ENCODE measurements around the gene SNX19.
"Not testable (repeated sequence)": the region's sequence is repeated elsewhere in the genome, so short reads cannot be mapped to it uniquely, and the experiment has no call there.

The SNX19 gene, protein sequence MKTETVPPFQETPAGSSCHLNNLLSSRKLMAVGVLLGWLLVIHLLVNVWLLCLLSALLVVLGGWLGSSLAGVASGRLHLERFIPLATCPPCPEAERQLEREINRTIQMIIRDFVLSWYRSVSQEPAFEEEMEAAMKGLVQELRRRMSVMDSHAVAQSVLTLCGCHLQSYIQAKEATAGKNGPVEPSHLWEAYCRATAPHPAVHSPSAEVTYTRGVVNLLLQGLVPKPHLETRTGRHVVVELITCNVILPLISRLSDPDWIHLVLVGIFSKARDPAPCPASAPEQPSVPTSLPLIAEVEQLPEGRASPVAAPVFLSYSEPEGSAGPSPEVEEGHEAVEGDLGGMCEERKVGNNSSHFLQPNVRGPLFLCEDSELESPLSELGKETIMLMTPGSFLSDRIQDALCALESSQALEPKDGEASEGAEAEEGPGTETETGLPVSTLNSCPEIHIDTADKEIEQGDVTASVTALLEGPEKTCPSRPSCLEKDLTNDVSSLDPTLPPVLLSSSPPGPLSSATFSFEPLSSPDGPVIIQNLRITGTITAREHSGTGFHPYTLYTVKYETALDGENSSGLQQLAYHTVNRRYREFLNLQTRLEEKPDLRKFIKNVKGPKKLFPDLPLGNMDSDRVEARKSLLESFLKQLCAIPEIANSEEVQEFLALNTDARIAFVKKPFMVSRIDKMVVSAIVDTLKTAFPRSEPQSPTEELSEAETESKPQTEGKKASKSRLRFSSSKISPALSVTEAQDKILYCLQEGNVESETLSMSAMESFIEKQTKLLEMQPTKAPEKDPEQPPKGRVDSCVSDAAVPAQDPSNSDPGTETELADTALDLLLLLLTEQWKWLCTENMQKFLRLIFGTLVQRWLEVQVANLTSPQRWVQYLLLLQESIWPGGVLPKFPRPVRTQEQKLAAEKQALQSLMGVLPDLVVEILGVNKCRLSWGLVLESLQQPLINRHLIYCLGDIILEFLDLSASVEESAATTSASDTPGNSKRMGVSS

DNA sequence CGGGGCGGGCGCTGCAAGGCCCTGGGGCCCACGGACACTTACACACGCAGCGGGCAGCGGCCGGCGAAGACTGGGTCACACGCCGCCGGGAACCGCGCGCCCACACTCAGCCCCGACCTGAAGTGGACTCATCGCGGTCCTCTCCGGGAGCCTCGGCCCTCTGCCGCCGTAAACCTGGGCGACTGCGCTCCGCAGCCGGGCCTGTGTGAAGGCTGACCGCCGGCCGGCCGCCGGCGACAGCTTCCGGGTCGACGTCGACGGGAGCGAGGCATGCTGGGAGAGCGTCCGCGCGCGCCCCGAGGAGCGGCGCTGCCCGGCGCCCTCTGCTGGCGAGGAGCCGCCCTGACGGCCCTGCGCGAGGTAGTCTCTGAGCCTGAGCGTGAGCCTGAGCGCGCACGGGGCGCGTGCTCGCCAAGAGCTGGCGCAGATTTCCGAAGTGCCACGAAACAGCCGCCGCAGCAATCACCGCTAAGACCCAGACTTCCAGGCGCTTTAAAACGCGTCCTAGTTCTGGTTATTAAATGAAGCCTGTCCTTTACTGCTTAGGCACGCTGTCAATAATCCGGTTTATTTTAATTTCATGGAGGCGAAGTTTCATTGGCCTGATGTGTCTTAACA, at the start of gene SNX19:
Gene SNX19 (minus strand): TSS at position 242 of the 618 bp plus-strand sequence. CDS start 540 bp downstream, outside the sequence.
- peak; percentile 90 for DNase-seq

DNA sequence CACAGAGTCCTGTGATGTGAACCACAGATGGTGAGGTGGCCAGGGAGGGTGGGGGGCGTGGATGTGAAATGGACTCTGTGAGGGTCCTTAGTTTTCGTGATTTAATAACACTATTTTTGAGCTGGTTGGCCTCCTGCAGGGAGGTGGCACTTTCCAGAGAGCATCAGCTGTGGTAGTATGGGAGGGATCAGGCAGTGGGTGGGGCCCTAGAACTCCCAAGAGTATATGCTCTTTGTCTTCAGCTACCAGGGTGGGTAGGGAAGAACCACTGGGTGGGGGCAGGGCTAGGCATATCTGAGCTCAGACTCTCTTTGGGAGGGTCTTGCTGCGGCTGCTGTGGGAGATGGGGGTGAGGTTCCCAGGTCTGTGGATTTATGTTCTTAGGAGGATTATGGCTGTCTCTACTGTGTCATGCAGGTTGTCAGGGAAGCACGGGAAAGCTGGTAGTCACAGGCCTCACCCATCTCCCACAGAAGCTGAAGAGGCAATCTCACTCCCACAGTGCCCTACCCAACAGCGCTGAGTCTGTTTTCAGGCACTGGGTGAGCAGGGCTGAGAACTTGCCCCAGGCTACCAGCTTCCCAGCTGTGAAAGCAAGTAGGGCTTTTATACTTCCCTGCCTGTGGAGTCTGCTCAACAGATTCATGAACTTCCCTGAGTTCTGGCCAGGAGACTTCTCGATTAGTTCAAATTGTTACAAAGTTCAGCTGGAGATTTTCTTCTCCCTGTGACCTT, 47.9 kb upstream of the SNX19 start:
- no peak for DNase-seq

DNA sequence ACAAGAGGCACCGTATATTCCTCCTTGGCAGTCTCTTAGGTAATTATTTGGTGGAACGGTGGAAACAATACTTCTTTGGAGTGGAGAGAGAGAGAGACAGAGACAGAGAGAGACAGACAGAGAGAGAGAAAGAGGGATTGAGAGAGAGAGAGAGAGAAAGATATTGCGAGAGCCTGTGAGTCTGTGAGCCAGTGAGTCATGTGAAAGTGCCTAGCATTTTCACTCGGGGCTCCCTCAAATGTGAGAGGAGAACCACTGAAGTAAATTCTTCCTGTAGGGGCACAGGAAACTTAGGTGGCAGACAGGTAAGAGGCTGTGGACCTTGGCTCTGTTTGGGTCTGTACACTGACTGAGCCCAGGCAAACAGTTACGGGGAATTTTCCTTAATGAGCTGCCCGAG, 31.6 kb upstream of the SNX19 start:
- no peak for DNase-seq

DNA sequence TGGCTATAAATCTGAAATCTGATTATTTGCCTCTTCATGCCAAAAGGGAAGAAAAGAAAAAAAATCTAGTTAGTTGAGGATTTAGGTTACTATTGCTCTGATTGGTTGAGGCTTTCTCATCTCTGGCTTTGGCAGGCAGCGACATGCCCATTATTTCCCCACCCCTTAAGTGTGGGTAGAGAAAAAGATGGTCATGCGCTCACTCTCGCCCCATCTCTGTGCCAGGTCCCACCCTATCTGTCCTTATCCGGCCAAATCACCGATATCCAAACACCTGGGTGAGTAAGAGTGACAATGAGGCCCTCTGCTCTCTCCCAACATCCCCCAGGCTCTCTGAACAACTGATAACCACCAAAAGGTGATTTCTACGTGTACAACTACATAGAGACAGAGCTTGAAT, 31.2 kb upstream of the SNX19 start:
- DNase-seq = no peak

DNA sequence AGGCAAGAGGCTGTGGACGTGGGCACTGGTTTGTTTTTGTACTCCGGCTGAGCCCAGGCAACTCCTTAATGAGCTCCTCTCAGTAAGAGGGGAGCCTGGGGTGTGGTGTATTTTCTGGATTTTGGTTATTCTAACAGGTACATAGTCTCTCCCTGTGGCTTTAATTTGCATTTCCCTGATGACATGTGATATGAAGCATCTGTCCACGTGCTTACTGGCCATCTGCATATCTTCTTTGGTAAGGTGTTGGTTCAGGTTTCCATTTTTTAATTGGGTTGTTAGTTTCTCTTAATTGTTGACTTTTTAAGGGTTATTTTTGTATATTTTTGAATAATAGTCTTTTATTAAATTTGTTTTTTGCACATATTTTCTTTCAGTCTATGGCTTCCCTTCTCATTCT, 30.8 kb upstream of the SNX19 start:
- DNase-seq = no peak

DNA sequence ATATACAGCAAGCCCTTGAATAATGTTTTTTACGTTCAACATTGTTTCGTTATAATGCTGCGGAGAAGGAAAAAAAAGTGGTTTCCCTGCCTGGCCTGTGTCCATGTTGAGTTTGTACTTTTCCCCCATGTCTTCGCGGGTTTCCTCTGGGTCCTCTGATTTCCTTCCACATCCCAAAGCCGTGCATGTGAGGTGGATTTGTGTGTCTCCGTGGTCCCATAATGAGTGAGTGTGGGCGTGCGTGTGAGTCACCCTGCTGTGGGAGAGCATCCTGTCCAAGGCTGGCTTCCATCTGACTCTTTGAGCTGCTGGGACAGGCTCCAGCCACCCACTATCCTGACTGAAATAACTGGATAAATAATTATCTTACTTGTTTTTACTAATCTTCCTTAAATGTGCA, 29.6 kb upstream of the SNX19 start:
- peak; percentile 67 for DNase-seq

DNA sequence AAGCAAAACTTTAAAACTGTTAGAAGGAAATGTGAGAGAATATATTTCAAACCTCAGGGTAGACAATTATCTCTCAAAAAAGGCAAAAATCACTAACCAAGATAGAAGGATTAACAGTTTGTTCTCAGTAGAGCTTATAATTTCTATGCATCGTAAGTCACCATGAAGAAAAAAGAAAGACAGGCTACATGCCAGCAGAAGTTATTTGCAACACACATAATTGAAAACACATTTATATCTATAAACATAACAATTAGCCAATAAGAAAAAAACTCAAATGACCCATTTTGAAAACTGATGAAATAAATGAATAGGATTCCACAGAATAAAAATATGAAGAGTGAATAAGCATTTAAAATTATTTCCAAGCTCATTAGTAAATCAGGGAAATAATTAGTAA, 24.4 kb upstream of the SNX19 start:
- no peak for DNase-seq

DNA sequence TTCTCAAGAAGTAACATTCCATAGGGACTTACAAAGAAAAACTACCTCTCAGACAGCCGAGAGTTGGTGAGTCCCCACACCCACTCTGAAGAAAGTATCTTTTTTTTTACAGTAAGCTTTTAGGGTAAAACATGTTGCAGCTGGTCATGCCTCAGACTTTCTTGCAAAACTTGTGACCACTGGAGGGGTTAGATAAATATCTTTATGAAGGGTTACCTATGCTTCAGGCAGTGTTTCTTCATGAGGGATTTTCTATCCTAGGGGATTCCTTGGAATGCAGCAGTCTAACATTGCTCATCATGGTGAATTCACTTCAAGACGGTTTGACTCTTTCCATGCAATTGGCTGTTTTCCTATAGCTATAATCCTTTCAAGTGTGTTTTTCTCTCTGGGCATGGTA, 20.8 kb upstream of the SNX19 start:
- no peak for DNase-seq

DNA sequence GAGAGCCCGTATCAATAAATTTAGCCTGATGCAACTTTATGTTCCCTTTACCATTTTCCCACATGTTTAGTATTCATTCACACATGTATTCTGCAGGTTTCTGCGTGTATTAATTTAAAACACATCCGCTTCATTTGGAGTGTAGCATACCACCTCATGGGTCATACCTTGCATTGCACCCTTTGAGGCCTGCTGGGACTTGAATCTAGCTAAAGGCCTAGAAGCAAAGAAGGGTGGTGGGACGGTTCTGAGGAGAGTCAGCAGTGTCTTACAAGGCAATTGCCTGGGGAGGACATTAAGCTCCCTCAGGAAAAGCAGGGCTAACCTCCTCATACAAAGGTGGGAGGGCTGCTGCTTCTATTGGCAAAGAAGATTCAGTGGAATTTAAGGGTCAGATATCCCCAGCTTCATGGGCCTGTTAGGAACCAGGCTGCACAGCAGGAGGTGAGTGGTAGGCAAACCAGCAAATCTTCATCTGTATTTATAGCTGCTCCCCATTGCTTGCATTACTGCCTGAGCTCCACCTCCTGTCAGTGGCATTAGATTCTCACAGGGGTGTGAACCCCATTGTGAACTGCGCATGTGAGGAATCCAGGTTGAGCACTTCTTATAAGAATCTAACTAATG, 15.9 kb upstream of the SNX19 start:
- no peak for DNase-seq

DNA sequence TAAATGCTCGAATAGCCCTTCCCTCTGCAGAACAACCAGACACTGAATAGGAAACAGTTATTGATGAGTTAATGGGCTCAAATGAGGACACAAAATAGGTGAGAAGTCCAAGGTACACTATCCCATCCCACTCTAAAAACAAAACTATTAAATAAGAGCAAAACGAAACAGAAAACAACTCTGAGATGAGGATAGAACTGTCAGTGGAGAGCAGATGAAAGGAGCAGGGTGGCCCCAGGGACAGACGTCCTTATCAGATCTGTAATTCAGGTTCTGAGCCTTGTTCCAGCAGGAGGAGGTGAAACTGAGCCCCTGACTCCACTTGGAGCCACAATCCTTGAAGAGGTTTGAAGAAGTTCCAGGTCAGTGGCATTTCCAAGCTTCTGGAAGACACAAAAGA, 8.5 kb upstream of the SNX19 start:
- DNase-seq = no peak

DNA sequence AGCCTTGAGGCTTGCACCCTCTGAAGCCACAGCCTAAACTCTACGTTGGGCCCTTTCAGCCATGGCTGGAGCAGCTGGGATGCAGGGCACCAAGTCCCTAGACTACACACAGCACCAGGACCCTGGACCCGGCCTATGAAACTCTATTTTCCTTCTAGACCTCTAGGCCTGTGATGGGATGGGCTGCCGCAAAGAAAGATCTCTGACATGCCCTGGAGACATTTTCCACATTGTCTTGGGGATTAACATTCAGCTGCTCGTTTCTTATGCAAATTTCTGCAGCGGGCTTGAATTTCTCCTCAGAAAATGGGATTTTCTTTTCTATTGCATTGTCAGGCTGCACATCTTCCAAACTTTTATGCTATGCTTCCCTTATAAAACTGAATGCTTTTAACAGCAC, 4.3 kb upstream of the SNX19 start:
- DNase-seq = not testable (repeated sequence)

DNA sequence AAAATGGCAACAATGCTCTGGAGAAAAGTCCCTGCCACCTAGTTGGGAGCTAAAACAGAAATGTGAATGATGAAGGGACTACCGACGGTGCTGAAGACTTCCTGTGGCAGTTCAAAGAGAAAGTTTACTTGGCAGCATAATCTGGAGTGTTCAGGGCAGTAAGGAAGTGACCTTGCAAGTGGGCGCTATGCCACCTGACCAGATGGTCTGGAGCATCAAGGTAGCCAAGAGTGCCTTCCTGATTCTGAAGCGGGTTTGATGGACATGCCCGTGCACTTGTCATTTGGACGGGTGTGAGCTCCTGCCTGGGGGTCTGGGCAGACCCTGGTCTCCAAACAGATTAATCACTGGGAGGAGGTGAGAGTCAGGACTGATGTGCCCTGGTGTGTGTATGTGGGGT, 1.8 kb upstream of the SNX19 start:
- DNase-seq = no peak

DNA sequence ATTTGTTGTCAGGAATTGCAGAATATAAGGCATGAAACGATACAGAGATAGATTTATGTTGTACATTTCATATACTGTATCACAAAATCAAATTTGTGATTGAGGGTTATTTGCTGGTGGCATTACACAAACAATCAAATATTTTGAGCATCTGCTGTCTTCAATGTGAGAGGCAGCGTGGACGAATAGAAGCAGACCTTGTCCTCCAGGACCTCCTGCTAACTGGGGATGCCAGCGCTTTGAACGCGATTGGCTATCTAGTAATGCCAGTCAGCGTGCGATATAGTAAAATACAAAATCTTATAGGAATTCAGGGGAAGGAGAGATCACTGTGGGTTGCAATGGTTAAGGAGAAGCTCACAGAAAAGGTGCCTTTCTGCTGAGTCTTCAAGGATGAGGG, 631 bp upstream of the SNX19 start:
- no peak for DNase-seq

DNA sequence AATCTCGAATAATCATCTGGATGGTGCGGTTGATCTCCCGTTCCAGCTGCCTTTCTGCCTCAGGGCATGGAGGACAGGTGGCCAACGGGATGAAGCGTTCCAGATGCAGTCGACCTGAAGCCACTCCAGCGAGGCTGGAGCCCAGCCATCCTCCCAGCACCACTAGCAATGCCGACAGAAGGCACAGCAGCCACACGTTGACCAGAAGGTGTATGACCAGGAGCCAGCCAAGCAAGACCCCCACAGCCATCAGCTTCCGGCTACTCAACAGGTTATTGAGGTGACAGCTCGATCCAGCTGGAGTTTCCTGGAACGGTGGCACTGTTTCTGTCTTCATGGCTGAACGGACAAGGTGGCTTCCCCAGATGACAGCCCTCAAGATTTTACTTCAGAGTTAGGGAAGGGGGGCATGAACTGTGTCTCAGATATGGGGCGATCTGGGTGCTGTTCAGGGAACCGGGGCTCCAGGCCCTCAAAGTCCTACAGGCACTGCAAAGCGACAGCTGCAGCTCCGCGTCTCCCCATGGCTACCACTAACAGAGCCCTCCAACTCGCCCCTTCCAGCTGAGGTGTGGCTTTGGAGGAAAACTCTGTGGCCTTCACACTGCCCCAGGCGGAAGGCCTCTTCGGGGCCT, 559 bp downstream of the SNX19 start:
- no peak for DNase-seq

DNA sequence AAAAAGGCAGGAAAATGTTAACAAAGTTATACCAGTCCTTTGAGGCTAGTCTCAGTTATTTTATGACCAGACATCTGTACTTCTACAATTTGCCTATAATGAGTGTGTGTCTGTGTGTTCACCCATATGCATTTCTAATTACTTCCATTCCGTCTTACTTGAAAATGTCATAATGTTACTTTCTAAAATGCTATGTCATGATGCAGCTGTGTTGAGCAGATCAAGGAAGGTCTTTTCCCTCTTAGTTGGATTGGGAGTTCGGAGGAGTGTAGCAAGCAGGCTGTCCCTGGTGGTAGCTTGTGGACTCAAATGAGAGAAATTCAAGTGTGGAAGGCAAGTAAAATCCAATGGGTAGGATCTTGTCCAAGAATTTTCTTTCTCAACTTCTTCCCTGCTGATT, 3.0 kb downstream of the SNX19 start:
- no peak for DNase-seq

DNA sequence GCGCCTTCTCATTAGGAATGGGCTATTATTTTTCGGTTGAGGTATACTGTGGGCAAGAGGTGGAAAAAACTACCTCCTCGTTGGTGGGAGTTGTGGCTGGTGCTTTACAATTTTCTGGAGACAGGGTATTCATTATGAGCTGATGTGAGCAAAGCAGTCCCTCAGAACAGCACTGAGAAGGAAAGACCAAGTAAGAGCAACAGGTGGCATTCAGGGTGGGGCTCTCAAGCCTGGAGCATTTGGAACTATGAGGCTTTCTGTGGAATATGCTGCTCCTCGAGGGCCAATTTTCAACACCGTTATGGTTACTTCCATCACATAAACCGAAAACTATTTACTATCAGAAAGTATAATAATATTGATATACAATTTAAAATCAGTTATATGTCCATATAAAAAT, 3.7 kb downstream of the SNX19 start:
- DNase-seq = no peak

DNA sequence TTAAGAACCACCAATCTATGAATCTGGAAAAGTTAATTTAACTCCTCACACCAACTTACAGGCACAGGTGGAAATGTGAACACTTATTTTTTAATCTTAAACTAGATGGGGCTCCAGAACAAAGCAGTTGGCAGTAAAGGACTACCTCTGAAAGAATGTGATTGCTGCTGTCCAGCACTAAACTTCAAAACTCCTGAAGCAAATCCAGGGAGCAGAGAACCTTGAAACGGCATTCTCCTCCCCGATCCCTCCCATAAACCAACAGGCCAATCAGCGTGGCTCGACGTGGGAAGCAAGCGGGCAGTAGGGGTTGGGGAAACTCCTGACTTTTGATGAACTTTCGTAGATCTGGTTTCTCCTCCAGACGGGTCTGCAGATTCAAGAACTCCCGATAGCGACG, 5.0 kb downstream of the SNX19 start:
- no peak for DNase-seq

DNA sequence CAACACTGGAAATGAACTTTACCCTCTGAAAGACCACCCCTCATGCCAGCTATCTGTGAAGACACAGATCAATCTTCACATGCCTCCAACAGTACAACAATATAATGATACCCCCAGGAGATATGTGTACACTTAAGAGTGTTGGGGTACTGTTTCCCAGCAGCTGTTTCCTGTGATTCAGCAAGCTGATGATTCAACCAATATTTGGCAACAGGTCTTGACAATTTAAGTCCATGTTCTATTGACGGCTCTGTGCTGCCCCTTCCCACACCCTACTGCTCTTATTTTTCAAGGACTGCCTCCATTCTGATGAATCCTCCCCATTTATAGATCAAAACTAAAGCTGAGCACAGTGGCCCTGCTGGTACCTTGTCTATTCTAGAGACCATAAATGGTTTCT, 6.6 kb downstream of the SNX19 start:
- peak; percentile 63 for DNase-seq

DNA sequence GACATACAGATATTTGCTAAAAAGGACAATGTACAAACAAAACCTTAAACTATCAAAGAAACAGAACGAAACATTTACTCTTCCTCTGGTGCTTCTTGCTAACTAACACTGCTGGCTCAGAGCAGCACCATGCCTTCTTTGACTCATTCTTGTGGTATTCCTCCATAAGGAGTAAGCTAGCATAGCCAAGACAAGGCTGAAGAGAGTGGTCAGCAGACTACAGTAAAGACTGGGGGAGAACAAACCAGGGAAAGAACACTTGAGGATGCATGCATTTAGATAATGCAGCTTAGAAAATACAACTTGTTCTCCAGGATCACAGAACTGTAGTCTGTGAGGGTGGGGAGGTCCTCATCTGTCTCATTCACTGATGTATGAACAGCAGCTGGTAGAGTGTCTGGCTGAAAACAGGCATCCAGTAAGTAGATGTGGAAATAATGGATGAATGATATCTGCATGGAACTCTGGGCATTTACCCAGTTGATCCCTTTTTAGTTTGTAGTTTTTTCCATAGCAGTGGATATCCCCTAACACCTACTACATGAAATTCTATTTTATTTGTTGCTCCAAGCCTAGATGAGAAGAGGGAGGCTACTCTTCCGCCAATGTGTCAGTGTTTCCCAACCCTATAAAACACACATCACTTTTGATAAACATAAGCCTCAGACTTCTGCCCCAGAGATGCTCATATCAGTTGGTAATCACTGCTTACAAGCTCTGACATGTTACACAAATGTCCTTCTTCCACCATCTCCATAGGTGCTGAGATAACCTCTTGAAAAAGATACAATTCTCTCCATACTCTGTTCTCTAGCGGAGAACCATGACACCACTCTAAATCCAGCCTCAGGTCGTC, 7.3 kb downstream of the SNX19 start:
- DNase-seq = peak; percentile 75

DNA sequence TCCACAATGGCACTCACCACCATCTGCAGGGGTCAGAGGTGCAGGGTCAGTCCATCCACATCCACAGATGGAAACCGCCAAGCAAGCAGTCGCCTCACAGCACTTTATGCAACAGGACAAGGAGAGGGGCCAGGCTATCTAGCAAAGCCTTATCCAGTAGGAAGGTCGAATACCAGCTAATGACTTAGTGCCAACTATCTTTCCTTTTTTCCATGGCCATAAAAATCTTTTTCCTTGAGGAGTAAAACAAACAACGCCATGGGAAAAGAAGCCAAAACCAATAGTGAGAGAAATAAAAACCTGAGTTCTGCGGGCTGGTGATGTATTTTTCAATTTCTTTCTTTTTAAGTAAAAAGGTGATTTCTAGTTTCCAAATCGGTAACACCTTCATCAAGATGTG, 8.2 kb downstream of the SNX19 start:
- no peak for DNase-seq

DNA sequence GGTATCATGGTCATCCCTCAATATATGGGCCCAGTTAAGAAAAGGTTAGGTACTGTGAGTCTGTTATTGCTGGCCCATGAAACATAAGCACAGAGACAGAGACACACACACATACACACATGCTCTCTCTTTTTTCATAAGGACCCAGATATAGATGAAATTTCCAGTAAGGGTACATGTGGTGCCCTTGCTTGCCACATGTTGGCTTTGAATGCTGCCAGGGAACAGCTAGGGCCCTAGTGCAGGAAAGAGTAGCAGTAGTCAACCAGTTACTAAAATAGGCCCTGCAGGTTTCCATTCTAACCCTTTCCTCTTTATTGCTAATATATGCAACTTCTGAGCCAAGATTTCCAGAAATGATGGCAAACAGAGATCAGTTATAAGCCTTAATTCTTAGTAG, 9.1 kb downstream of the SNX19 start:
- DNase-seq = no peak
